GM18502 (cell line): Measurements from ENCODE around the gene NPTX1.
"Not testable (repeated sequence)": the region's sequence is repeated elsewhere in the genome, so short reads cannot be mapped to it uniquely, and the experiment has no call there.

ENCODE experiments used
- ATAC-seq: cut with Tn5 transposase; IDR thresholded peaks from one replicate; pipeline ENCODE4 v1.9.1; 2021; ENCODE audit warnings: mild to moderate bottlenecking; ENCODE audit not compliant: unreplicated experiment, poor library complexity

The NPTX1 gene, protein sequence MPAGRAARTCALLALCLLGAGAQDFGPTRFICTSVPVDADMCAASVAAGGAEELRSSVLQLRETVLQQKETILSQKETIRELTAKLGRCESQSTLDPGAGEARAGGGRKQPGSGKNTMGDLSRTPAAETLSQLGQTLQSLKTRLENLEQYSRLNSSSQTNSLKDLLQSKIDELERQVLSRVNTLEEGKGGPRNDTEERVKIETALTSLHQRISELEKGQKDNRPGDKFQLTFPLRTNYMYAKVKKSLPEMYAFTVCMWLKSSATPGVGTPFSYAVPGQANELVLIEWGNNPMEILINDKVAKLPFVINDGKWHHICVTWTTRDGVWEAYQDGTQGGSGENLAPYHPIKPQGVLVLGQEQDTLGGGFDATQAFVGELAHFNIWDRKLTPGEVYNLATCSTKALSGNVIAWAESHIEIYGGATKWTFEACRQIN

DNA sequence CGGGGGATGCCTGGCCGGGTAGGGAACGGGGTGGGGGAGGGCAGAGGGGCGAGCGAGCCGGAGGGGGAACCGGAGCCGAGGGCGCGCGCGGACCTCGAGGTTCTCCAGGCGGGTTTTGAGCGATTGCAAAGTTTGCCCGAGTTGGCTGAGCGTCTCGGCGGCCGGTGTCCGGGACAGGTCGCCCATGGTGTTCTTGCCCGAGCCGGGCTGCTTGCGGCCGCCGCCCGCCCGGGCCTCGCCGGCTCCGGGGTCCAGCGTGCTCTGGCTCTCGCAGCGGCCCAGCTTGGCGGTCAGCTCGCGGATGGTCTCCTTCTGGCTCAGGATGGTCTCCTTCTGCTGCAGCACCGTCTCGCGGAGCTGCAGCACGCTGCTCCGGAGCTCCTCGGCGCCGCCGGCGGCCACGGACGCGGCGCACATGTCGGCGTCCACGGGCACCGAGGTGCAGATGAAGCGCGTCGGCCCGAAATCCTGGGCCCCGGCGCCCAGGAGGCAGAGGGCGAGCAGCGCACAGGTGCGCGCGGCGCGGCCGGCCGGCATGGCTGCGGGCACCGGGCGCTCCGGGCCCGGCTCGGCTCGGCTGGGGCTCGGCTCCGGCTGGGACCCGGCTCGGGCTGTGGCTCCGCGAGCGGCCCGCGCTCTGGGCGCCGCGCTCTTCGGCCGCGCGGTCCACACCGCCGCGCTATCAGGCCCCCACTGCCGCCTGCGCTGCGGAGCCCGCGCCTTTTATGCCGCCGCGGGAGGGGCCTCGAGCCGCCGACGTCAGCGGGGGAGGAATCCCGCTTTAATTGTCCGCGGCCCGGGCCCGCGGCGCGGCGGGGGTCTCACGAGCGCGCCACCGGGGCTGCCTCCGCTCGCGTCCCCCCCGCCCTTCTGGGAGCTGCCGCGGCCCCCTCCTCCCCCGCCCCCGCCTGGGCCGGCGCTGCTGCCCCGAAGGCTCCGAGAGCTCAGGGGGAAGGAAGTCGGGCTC is at the start of gene NPTX1:
NPTX1 (minus strand) TSS at position 698 of the 967 bp plus-strand sequence; CDS start at position 537, 161 bp downstream.
- ATAC-seq, result no peak

DNA sequence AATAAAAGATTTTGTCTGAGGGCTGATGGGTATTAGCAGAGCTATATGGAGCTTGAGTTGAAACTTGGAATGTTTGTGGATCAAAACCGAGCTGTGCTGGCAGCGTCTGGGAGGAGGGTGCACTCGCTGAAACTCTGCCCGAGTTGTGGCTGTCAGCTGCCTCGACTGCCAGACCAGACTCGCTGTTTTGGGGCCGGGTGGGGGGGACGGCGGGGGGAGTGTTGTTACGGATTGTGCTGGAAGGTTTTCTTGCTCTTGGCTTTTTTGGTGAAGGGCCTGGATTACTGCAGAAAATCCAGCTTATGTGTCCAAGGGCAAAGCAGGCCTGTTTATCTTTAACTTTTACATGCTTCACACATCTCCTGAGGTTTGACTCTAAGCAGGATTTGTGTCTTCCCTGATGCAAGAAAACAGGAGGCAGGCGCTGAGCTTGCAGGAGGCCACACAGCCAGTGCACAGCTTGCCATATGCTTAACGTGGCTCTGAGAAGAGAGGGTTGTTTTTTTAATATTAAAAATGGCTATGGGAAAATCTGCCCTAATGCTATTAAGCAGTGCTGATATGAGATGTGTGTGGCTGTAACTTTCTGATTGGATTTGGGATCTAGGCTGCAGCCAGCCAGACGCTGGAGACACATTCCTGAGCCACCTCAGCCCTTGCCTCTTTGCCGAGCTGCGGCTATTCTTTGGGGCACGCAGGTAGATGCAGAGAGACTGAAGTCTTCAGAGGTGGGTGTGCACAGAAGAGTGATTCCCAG is 47.7 kb upstream of the NPTX1 start:
- ATAC-seq, result no peak

DNA sequence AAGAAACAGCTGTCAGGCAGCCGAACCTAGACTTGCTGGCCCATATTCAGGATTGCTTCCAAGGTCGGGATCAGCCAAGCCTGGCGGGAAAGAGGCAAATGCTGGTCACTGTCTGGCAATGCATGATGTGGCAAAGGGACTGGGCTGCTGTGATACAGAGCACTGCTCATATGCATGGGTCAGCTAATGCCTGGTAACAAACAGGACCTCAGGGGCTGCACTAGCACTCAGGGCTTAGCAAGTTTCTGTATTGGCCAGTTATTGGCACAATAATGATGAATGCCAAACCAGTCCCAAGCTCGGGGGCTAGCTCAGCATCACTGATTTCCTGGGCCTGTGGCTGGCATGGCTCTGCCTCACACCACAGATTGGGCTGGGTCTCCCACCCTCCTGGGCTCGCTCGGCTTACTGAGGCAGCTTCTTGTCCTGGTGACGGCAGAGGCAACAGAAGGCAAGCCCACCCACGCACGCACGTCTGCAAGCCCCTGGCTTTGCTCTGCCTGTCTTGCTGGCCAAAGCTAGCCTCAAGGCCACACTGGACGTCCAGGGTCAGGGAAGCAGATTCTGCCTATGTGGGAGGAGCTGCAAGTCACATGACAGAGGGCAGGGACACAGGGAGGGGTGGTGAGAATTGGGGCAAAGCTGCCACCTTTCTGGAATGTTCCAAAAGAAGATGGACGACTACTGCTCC is 46.8 kb upstream of the NPTX1 start:
- no peak for ATAC-seq

DNA sequence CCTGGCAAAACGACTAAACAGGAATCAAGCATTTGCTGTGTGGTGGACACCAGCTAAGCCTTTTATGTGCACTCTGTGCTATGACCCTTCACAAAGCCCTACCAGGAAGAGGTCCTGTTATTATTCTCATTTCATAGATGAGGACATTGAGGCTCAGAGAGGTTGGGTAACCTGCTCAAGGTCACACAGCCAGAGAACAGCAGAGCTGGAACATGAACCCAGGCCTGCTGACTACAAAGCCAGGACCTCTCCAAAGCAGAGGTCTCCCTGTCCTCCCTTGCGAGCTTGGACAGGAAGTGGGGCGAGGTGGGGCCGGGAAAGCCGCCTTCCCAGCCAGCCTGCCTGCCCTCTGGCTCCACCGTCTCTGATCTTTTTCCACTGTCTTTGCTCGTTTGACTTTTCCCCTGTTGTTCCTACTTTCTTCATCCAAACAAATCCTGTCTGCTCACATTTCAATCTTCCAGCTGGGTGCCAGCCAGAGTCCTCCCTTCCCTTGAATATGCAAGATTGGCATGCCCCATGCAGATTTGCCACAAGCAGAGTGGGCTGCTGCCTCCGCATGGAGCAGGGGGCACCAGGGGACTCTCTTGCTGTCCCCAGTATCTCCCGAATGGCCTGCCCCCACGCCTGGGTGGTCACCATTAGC is 44.5 kb upstream of the NPTX1 start:
- ATAC-seq, result no peak

DNA sequence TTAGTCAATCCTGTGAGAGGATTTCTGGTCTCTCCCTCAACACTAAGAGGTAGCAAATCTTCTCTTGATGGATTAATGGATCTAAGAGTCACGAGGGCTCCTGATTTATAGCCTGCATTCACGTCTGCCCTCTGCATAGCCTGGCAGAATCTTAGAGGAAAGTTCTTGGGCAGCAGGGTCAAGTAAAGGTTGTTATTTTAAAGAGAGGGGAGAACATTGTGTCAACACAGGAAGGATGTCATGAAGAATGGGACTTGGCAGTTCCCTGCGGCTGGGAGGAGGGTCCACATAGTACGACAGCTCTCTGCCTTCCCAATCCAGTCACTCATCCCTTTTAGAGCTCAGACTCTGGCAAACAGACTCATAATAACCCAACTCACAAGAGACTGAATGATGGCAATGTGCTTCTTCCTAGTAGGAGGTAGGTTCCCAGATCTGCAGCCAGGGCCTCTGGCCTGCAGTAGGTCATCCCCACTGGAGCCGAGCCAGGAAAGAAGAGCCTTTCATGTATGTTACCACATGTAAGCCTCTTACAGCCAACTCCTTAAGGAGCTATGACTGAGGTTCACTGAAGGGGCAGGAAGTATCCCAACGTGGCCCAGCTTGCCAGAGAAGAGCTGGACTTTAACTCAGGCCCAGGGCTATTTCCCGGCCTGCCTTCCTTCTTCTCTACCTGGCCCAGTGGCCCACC is 42.8 kb upstream of the NPTX1 start:
- ATAC-seq, result no peak

DNA sequence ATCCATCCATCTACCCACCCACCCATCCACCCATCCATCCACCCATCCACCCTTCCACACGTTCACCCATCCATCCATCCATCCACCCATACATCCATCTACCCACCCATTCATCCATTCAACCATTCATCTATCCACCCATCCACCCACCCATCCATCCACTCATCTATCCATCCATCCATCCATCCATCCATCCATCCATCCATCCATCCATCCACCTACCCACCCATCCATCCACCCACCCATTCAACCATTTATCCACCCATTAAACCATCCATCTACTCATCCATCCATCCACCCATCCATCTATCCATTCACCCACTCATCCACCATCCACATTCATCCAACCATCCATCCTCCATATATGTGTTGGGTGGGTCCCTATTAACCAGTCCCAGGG is 42.0 kb upstream of the NPTX1 start:
- ATAC-seq, result no peak

DNA sequence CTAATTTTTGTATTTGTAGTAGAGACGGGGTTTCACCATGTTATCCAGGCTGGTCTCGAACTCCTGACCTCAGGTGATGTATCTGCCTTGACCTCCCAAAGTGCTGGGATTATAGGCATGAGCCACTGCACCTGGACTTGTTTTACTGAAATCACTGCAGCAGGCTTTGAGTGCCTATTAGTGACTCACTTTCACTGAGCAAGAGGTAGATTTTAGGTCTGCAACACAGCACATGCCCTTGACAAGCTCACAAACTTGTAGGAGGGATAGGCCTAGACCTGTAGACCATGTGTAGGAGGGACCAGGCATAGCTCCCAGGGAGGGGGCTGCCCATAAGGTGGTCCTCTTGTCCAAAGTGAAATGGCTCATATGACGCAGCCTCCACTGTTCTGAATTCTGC is 41.2 kb upstream of the NPTX1 start:
- no peak for ATAC-seq

DNA sequence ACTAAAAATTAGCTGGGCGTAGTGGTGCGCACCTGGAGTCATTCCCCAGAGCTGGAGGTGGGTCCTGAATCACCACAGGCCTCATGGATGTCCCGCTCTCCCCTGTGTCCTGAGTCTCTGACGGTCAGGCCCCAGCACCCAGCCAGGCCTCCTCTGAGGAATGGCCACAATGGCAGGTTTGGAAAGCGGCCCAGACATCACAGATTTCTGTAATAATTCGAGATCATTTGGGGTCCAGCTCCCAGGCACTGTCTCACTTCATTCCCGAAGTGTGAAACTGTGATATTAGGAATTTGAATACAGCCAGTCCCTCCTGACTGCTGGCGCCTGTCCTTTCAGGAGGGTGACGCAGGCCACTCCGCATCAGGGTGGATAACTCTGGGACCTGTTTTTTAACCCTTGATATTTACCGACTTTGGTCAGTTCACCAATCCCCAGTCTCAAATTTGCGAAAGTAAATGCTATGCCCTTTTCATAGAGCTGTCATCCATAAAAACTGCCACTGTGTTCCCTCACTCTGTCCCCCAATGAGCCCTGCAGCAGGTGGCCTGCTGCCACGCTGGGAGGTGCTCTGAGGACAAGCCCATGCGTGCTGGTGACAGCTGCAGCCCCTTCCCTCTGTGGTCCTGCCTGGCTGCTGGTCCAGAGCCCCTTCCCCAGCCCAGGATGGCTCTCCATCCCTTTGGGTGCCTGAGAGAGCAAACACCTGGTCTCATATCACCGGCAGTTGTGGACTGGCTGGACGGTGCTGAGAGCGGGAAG is 39.9 kb upstream of the NPTX1 start:
- no peak for ATAC-seq

DNA sequence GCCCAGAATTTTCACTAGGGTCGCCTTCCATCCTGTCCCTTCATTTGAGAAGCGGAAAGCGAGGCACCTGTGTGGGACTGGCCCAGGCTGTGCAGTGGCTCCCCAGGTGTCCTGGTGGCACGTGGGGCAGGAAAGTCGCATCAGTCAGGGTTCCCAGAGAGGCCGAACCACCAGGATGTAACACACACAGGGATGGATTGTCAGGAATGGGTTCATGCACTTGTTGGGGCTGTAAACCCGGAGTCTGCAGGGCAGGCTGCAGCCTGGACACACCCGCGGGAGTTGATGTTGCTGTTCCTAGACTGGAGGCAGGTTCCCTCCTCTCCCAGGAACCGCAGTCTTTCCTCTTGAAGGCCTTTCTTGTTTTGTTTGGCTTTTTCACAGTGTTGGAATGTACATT is 37.5 kb upstream of the NPTX1 start:
- no peak for ATAC-seq

DNA sequence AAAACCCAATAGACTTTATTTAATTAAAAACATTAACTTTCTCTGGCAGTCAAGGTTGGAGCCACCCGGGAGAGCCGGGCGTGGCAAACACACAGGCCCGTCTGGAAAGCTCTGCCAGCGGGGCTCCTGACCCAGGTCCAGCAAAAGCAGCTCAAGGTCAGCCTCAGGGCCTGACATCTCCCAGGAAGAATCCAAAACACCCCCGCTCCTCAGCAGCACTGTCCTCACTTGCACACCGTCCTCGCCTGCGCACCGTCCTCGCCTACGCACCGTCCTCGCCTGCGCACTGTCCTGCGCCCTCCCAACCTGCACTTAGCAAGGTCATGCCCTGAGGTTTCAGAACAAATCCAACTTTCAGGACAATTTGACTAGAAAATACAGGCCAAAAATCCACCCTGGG is 36.8 kb upstream of the NPTX1 start:
- ATAC-seq, result no peak

DNA sequence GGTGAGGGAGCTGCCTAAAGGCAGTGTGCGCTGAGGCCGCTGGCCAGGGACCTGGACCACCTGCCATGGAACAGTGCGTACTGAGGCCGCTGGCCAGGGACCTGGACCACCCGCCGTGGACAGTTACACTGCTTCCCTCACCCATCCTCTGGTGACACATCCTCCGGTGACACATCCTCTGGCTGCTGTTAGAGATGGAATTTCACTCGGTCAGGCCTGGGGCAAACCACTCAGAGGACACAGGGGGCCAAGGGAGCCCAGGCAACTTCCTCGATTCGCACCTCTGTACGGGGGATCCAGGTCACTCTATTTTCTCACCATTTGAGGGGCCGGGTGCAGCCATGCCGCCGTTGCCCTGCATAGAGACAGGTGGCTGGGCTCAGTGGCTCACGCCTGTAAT is 35.8 kb upstream of the NPTX1 start:
- ATAC-seq, result no peak

DNA sequence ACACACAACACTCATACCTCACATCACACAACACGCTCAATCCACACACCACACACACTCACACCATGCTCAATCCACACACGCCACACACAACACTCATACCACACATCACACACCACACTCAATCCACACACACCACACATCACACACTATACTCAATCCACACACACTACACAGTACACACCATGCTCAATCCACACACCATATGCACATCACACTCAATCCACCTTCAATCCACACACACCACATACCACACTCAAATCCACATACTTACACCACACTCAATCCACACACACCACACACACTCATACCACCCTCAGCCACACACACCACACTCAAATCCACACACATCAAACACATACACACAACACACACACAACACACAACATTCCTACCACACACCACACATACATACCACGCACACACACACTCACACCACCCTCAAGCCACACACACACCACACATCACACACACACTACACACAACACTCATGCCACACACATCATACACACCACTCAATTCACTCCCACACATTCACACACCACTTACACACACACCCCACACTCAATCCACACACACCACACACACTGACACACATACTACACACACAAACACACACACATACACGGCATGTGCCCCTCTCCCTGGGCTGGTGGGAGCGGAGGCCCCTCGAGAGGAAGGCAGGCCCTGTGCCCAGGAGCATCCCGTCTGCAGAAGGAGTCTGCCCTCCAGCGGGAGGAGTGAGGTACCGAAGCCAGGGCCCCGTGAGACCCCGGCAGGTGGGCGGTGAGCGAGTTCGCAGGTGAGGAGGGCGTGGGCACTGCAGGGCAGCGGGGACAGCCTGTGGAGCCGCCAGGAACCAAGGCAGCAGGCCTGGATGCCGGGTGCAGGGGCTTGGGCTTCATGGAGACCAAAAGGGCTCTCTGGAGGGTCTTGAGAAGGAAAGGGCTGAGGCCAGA is 35.1 kb upstream of the NPTX1 start:
- no peak for ATAC-seq

DNA sequence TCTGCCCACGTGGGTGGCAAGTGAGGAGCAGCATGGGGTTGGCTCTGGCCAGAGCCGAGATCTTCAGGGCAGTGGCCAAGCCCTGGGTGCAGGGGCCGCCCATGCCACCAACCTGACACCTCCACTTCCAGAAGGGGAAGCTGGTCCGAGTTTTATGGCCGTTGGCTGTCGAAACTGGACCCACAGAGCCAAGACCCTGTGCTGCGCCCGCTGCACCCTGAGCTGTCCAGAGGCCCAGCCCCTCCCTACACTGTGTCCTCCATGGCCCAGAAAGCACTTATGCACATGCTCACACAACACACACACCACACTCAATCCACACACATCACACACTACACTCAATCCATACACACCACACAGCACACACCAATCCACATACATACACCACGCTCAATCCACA is 34.4 kb upstream of the NPTX1 start:
- ATAC-seq, result no peak

DNA sequence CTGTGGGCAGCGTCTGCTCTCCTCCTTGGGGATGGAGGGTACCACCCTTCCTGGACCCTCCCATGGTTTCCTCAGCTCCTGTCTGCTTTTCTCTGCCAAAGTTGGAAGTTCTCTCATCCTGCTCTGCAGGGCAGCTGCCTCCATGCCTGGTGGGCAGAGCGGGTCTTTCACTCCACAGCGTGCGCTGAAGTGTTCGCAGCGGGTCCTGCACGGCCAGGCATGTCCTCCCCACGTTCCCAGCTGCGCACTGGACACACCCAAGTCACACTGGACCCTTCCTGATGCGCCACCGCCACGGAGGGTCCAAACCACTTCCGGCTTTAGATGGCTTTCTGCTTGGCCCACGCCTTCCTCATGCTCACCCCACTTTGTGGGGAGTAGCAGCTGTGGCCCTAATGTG is 33.7 kb upstream of the NPTX1 start:
- no peak for ATAC-seq

DNA sequence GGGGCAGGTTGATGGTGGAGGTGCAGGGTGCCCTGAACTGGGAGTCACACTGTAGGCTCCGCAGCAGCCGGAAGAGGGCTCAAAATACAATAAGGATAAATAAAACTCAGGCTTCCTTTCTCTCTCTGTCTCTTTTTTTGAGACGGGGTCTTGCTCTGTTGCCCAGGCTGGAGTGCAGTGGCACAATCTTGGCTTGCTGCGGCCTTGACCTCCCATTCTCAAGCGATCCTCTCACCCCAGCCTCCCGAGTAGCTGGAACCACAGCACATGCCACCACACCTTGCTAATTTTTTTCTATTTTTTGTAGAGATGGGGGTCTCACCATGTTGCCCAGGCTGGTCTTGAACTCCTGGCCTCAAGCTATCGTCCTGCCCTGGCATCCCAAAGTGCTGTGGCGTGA is 32.9 kb upstream of the NPTX1 start:
- ATAC-seq, result no peak

DNA sequence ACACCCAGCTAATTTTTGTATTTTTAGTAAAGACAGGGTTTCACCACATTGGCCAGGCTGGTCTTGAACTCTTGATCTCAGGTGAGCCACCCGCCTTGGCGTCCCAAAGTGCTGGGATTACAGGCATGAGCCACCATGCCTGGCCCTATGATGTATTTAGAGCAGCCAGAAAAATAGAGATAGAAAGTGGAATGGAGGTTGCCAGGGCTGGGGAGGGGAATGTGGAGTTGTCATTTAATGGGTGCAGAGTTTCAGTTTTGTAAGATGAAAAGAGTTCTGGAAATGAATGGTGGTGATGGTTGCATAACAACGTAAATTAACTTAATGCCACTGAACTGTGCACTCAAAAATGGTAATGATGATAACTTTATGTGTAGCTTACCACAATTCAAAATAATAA is 31.6 kb upstream of the NPTX1 start:
- ATAC-seq, result no peak

DNA sequence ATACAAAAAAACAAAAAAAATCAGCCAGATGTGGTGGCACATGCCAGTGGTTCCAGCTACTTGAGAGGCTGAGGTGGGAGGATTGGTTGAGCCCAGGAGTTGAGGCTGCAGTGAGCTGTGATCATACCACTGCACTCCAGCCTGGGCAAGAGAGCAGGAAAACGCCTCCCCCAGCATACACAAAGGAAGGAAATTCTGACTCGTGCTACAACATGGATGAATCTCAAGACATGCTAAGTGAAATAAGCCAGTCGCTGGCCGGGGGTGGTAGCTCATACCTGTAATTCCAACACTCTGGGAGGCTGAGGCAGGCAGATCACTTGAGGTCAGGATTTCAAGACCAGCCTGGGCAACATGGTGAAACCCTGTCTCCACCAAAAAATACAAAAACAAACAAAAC is 30.8 kb upstream of the NPTX1 start:
- ATAC-seq, result not testable (repeated sequence)
